ENCODE data around the gene LEFTY2. TPM values are rescaled to one million over a fixed set of nuclear protein-coding genes. Genes with fewer than 3 reads are reported as not detected.

The LEFTY2 gene
- total RNA-seq, 1 experiment from 2014 or later = not detected

DNA sequence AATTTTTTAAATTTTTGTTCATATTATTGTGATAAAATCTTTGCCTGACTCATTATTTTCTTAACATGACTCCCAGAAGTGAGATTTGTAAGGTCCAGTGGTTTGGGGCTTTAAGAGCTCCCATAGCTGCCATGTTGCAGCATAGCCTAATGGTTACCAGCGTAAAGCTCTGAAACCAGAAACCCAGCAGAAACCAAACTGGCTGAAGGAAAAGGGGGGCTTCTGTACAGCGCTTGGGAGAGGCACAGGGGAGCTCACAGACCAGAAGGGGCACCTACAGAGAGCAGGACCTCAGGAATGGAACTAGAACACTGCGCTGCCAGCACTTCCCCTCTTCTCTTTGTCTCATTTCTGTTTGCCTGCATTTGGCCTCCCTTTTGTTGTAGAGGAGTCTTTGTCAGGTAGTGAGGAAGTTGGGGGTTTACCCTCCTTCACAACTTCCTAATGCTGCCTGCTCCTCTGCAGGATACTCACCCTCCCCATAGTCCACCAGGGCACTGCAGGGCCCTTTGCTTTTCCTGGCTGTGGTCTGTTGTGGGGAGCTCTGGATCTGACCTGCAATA, 14.4 kb downstream of the LEFTY2 start:
- CTCF ChIA-PET = no interaction called here
- H3K9me3 Mint-ChIP-seq (ENCODE audit: low read depth, unreplicated experiment) = no peaks in the 10 kb centered on the region
- DNase-seq = no peak
- intact Hi-C loops (cut with micrococcal nuclease; ENCODE audit: unreplicated experiment) = no loop called here
- TF ChIP-seq, protein P1, sequence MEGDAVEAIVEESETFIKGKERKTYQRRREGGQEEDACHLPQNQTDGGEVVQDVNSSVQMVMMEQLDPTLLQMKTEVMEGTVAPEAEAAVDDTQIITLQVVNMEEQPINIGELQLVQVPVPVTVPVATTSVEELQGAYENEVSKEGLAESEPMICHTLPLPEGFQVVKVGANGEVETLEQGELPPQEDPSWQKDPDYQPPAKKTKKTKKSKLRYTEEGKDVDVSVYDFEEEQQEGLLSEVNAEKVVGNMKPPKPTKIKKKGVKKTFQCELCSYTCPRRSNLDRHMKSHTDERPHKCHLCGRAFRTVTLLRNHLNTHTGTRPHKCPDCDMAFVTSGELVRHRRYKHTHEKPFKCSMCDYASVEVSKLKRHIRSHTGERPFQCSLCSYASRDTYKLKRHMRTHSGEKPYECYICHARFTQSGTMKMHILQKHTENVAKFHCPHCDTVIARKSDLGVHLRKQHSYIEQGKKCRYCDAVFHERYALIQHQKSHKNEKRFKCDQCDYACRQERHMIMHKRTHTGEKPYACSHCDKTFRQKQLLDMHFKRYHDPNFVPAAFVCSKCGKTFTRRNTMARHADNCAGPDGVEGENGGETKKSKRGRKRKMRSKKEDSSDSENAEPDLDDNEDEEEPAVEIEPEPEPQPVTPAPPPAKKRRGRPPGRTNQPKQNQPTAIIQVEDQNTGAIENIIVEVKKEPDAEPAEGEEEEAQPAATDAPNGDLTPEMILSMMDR (IDR thresholded peaks at IDR 0.05; ENCODE audit: unreplicated experiment) = no peak
- BruUV-seq (replicated peaks) = no TSS peak
- no peak overlapping the region for H3K4me3 Mint-ChIP-seq (ENCODE audit: low read depth, unreplicated experiment)
- H3K27me3 Mint-ChIP-seq (ENCODE audit: unreplicated experiment) = no peaks in the 10 kb centered on the region
- H3K4me1 Mint-ChIP-seq (ENCODE audit: low read depth, unreplicated experiment) = peaks cover 8% of the 10 kb centered on the region
- peaks cover 28% of the 10 kb centered on the region for H3K36me3 Mint-ChIP-seq (ENCODE audit: insufficient read depth, unreplicated experiment)
- H3K27ac Mint-ChIP-seq (ENCODE audit: unreplicated experiment) = no peak overlapping the region

DNA sequence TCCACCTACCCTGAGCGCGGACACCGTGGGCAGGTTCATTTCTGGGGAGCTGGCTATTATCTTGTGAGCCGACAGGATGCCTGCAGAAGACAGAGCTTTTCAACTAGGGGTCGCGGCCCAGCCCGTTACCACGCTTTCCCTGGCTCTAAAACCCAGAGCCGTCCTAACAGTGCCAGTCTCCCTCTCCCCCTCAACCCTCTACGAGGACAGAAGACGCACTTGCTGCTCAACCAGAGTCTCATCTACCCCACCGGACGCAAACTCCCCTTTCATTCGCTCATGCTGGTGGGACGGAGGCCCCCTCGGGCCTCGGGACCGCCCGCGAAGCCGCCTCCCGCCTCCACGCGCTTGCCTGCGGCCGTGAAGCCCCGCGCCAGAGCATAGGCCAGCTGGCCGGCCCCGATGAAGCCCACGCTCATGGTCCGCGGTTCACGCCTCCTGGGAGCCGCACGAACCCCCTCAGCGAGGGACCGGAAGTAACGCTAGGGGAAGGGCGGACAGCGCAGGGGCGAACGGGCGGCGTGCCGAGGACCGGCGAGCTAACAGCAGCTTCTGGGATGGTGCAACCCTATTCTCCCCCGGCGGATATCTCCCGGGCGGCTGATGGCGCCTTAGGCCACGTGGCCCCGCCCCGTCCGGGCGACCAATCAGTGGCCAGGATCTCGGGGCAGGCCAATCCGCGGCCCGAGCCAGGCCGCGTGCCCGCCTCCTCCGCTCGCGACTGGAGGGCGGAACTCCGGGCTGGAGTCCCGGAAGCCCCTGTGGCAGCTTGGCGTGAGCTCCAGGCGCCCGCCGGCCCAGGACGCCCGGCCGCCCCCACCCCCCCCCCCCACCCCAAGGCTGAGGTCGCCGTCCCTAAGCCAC, 17.1 kb downstream of the LEFTY2 start, which contains the start of gene PYCR2:
PYCR2 (minus strand) TSS at position 559 of the 864 bp plus-strand sequence; CDS start at position 419, 140 bp downstream.
- peaks cover 51% of the 10 kb centered on the region for H3K36me3 Mint-ChIP-seq (ENCODE audit: insufficient read depth, unreplicated experiment)
- TSS peak; percentile 75 for BruUV-seq (replicated peaks)
- intact Hi-C loops (cut with micrococcal nuclease; ENCODE audit: unreplicated experiment) = no loop called here
- peak within 1 kb of the TSS; percentile 93 for H3K27ac Mint-ChIP-seq (ENCODE audit: unreplicated experiment)
- CTCF ChIA-PET = interaction anchor here (0.6 to 1.5 kb wide), 11 partner anchors 13 to 482 kb away, joined by 3 to 7 read pairs (median 5); partner anchors contain the start of gene TMEM63A
- H3K4me3 Mint-ChIP-seq (ENCODE audit: low read depth, unreplicated experiment) = peak within 1 kb of the TSS; percentile 96
- no peaks in the 10 kb centered on the region for H3K27me3 Mint-ChIP-seq (ENCODE audit: unreplicated experiment)
- H3K4me1 Mint-ChIP-seq (ENCODE audit: low read depth, unreplicated experiment) = peaks cover 8% of the 10 kb centered on the region
- TF ChIP-seq, protein P1 (IDR thresholded peaks at IDR 0.05; ENCODE audit: unreplicated experiment) = no peak
- H3K9me3 Mint-ChIP-seq (ENCODE audit: low read depth, unreplicated experiment) = no peaks in the 10 kb centered on the region
- peak; percentile 99 for DNase-seq

DNA sequence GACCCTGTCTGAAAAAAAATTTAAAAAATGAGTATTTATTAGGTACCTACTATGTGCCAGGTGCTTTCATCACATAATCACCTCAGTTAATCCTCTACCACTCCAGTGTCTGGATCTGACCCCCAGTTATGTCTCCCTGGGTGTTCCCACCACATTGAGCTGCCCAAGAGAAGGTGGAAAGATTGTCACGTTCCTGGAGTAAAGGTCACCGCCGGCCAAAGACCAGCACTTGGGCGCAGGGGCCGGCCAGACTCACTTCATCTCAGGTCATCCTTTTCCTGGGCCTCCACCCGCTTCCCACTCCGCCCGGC, 17.7 kb downstream of the LEFTY2 start:
- peak overlapping the region; percentile 96 for H3K4me3 Mint-ChIP-seq (ENCODE audit: low read depth, unreplicated experiment)
- intact Hi-C loops (cut with micrococcal nuclease; ENCODE audit: unreplicated experiment) = no loop called here
- no peak for DNase-seq
- H3K27me3 Mint-ChIP-seq (ENCODE audit: unreplicated experiment) = no peaks in the 10 kb centered on the region
- H3K4me1 Mint-ChIP-seq (ENCODE audit: low read depth, unreplicated experiment) = peaks cover 8% of the 10 kb centered on the region
- peaks cover 57% of the 10 kb centered on the region for H3K36me3 Mint-ChIP-seq (ENCODE audit: insufficient read depth, unreplicated experiment)
- TF ChIP-seq, protein P1 (IDR thresholded peaks at IDR 0.05; ENCODE audit: unreplicated experiment) = no peak
- BruUV-seq (replicated peaks) = no TSS peak
- CTCF ChIA-PET = interaction anchor here (0.6 to 1.5 kb wide), 5 partner anchors 12 to 449 kb away, joined by 3 to 7 read pairs (median 5); partner anchors contain the start of gene TMEM63A
- peak overlapping the region; percentile 93 for H3K27ac Mint-ChIP-seq (ENCODE audit: unreplicated experiment)
- no peaks in the 10 kb centered on the region for H3K9me3 Mint-ChIP-seq (ENCODE audit: low read depth, unreplicated experiment)

DNA sequence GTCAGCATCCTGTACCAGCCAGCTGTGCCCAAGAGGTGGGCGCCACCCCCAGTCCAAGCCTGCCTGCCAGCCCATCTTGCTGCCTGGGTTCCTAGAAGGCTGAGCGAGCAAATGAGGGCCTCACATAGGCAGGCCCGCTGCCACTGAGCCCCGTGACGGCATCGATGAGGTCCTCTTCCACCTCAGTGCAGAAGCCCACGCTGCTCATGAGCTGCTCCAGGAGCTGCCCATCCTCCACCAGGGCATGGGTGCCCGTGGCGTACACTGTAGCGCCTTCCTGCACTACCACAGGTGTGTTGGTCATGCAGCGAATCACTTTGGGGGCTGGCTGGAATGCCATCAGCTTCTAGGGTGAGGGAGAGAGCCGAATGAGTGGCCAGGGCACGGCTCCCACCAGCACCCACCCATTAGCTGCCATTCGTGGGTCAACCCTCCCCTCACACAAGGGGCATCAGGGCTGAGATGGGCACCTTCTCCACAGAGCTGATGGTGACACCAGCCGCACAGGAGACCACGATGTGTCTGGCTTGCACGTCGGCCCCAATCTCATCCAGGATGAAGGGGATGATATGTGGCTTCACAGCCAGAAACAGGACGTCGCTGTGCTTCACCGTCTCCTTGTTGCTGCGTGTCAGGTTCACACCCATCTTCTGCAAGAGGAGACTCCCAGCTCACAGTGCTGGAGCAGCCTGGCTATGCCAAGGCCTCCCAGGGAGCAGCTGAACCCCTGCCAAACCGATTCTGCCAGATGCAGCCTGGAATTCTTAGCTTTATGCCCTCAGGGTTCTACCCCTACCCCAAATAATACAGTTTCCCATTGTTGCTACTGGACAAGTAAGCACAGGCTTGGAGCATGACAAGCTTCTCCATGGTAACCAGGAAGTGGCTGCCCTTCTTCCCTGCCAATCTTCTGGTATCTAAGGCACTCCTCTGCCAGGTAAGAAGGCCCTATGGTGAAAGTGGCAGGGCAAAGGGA, 19.0 kb downstream of the LEFTY2 start:
- peaks cover 8% of the 10 kb centered on the region for H3K4me1 Mint-ChIP-seq (ENCODE audit: low read depth, unreplicated experiment)
- TF ChIP-seq, protein P1 (IDR thresholded peaks at IDR 0.05; ENCODE audit: unreplicated experiment) = no peak
- H3K36me3 Mint-ChIP-seq (ENCODE audit: insufficient read depth, unreplicated experiment) = peaks cover 60% of the 10 kb centered on the region
- DNase-seq = no peak
- CTCF ChIA-PET = interaction anchor here (0.5 to 0.8 kb wide), 2 partner anchors 40 to 175 kb away, joined by 3 to 4 read pairs; no protein-coding TSS in a partner anchor
- intact Hi-C loops (cut with micrococcal nuclease; ENCODE audit: unreplicated experiment) = no loop called here
- peak overlapping the region; percentile 96 for H3K4me3 Mint-ChIP-seq (ENCODE audit: low read depth, unreplicated experiment)
- no TSS peak for BruUV-seq (replicated peaks)
- no peaks in the 10 kb centered on the region for H3K9me3 Mint-ChIP-seq (ENCODE audit: low read depth, unreplicated experiment)
- H3K27ac Mint-ChIP-seq (ENCODE audit: unreplicated experiment) = no peak overlapping the region
- H3K27me3 Mint-ChIP-seq (ENCODE audit: unreplicated experiment) = no peaks in the 10 kb centered on the region

Data from Calu3 (cell line).